Cardiac muscle cell (in vitro differentiated cells and primary cell): ENCODE results near the gene KIF5C. TPM values are rescaled to one million over a fixed set of nuclear protein-coding genes. Genes with fewer than 3 reads are reported as not detected.

Experiments used
- DNase-seq, 2 donors: peaks; one replicate each; pipeline versions ENCODE4 v3.0.0 to v3.0.0-alpha.2; 2010 to 2017; ENCODE audit warnings: low read depth in 1 of 2, low spot score in 1 of 2
- H3K27ac ChIP-seq: fragments of 200-600 bp; sonication (generic); 2 replicates; pipeline ENCODE4 v1.5.1; 2016
- H3K27me3 ChIP-seq: fragments of 200-600 bp; sonication (generic); 2 replicates; pipeline ENCODE4 v1.6.0; 2016; ENCODE audit warnings: control low read depth
- H3K36me3 ChIP-seq: fragments of 200-600 bp; sonication (generic); 2 replicates; pipeline ENCODE4 v1.5.1; 2016; ENCODE audit warnings: control low read depth
- H3K4me1 ChIP-seq: fragments of 200-600 bp; sonication (generic); 2 replicates; pipeline ENCODE4 v1.8.1; 2017; ENCODE audit warnings: low read depth, mild to moderate bottlenecking, mixed run types
- H3K4me3 ChIP-seq: fragments of 200-600 bp; sonication (generic); 2 replicates; pipeline ENCODE4 v1.5.1; 2016; ENCODE audit warnings: mild to moderate bottlenecking
- H3K9me3 ChIP-seq: fragments of 200-600 bp; sonication (generic); 2 replicates; pipeline ENCODE4 v1.5.1; 2017; ENCODE audit warnings: low read depth, mild to moderate bottlenecking, control low read depth
- CTCF ChIP-seq: IDR thresholded peaks from 2 replicates; pipeline ENCODE4 v1.5.1; 2012; ENCODE audit warnings: low read depth, mild to moderate bottlenecking, low read length
- polyA plus RNA-seq: library from polyadenylated mRNA; unstranded; fragments of >200 nt; fragmentation: Nextera tagmentation; extraction: Ambion mirVana; gene quantifications from 2 replicates; pipeline ENCODE4 v1.2.1, GENCODE V29; 2016
- total RNA-seq: library from RNA; depleted of rRNA; stranded (reverse); fragments of >200 nt; gene quantifications from 2 replicates; pipeline ENCODE4 v1.2.3, GENCODE V29; 2016

Gene KIF5C
- total and polyA plus RNA-seq, 2 experiments from 2014 or later: 0.82 to 3.0 TPM

- no peak for DNase-seq
- Histone ChIP-seq H3K9me3 (no peaks in the 10 kb centered on the region), H3K4me1 (no peaks in the 10 kb centered on the region), H3K36me3 (no peaks in the 10 kb centered on the region), H3K27me3 (no peaks in the 10 kb centered on the region), H3K4me3 (no peak overlapping the region), H3K27ac (no peak overlapping the region)
- TF ChIP-seq CTCF: no peak
Measured at GRCh38 chr2:148903979-148904378, 29.0 kb downstream of the KIF5C start.

GRCh38 chr2:148906124-148906523, 31.1 kb downstream of the KIF5C start:
- no peak overlapping the region for H3K27ac ChIP-seq
- H3K9me3 ChIP-seq: no peaks in the 10 kb centered on the region
- no peak for TF ChIP-seq CTCF
- H3K4me3 ChIP-seq: no peak overlapping the region
- no peaks in the 10 kb centered on the region for H3K36me3 ChIP-seq
- DNase-seq: no peak
- H3K4me1 ChIP-seq: no peaks in the 10 kb centered on the region
- no peaks in the 10 kb centered on the region for H3K27me3 ChIP-seq

GRCh38 chr2:148907085-148907785, 32.2 kb downstream of the KIF5C start:
- DNase-seq: no peak
- H3K27me3 ChIP-seq: no peaks in the 10 kb centered on the region
- TF ChIP-seq CTCF: no peak
- H3K4me3 ChIP-seq: no peak overlapping the region
- H3K9me3 ChIP-seq: no peaks in the 10 kb centered on the region
- H3K36me3 ChIP-seq: no peaks in the 10 kb centered on the region
- H3K4me1 ChIP-seq: no peaks in the 10 kb centered on the region
- no peak overlapping the region for H3K27ac ChIP-seq

- Histone ChIP-seq H3K27ac (no peak overlapping the region), H3K4me3 (no peak overlapping the region), H3K27me3 (no peaks in the 10 kb centered on the region), H3K9me3 (no peaks in the 10 kb centered on the region), H3K36me3 (no peaks in the 10 kb centered on the region), H3K4me1 (no peaks in the 10 kb centered on the region)
- TF ChIP-seq CTCF: no peak
- DNase-seq: peak in 1 of 2 donors; percentile 6
Measured at GRCh38 chr2:148909114-148909513, 34.1 kb downstream of the KIF5C start.

- no peak for TF ChIP-seq CTCF
- Histone ChIP-seq H3K27me3 (no peaks in the 10 kb centered on the region), H3K36me3 (no peaks in the 10 kb centered on the region), H3K27ac (no peak overlapping the region), H3K4me3 (no peak overlapping the region), H3K9me3 (no peaks in the 10 kb centered on the region), H3K4me1 (no peaks in the 10 kb centered on the region)
- DNase-seq: no peak
Measured at GRCh38 chr2:148913061-148913460, 38.0 kb downstream of the KIF5C start.

GRCh38 chr2:148913492-148913891, 38.5 kb downstream of the KIF5C start:
- H3K4me3 ChIP-seq: no peak overlapping the region
- no peaks in the 10 kb centered on the region for H3K27me3 ChIP-seq
- TF ChIP-seq CTCF: no peak

More at GRCh38 chr2:148913492-148913891, 38.5 kb downstream of the KIF5C start:
- DNase-seq: no peak
- H3K36me3 ChIP-seq: no peaks in the 10 kb centered on the region
- no peaks in the 10 kb centered on the region for H3K4me1 ChIP-seq
- no peak overlapping the region for H3K27ac ChIP-seq
- no peaks in the 10 kb centered on the region for H3K9me3 ChIP-seq
